CD14-positive monocyte (primary cell): ENCODE measurements around the gene CDK19. TPM values are rescaled to one million over a fixed set of nuclear protein-coding genes. Genes with fewer than 3 reads are reported as not detected.
A peak's percentile ranks its signal among the peaks of the same experiment; 100 is the strongest.

ENCODE experiments used
- DNase-seq, 3 donors: peaks; one replicate each; pipeline ENCODE4 v3.0.0-alpha.2; 2011 to 2022
- H2AFZ ChIP-seq: 2 replicates; pipeline ENCODE4 v1.6.0; 2012; ENCODE audit warnings: mild to moderate bottlenecking, low read depth, low read length, inconsistent platforms; ENCODE audit not compliant: insufficient read depth, poor library complexity, severe bottlenecking
- H3K27ac ChIP-seq, 2 donors: 1 replicate in 1 of 2; 2 replicates in 1 of 2; pipeline ENCODE4 v1.5.1; 2012 to 2013; ENCODE audit warnings: low read length in 2 of 2, control low read depth in 1 of 2, inconsistent platforms in 1 of 2, low read depth in 1 of 2, mild to moderate bottlenecking in 1 of 2
- H3K27me3 ChIP-seq, 2 donors: one replicate each; pipeline versions ENCODE4 v1.6.0 to v1.6.1; 2011 to 2013; ENCODE audit warnings: low read length in 2 of 2; ENCODE audit not compliant: control insufficient read depth in 2 of 2, insufficient read depth in 2 of 2
- H3K36me3 ChIP-seq, 2 donors: replicated peaks in 1 of 2; 1 replicate in 1 of 2; 2 replicates in 1 of 2; pipeline versions ENCODE4 v1.5.1 to v1.6.1; 2012 to 2013; ENCODE audit warnings: low read length in 2 of 2, control low read depth in 1 of 2, inconsistent platforms in 1 of 2, mild to moderate bottlenecking in 1 of 2; ENCODE audit not compliant: insufficient read depth in 2 of 2, control insufficient read depth in 1 of 2
- H3K4me1 ChIP-seq, 2 donors: 1 replicate in 1 of 2; 2 replicates in 1 of 2; pipeline versions ENCODE4 v1.5.1 to v1.6.1; 2012 to 2013; ENCODE audit warnings: low read length in 2 of 2, control low read depth in 1 of 2, inconsistent platforms in 1 of 2, mild to moderate bottlenecking in 1 of 2, moderate library complexity in 1 of 2; ENCODE audit not compliant: insufficient read depth in 2 of 2, control insufficient read depth in 1 of 2
- H3K4me2 ChIP-seq: replicated peaks from 2 replicates; pipeline ENCODE3; 2012; ENCODE audit warnings: low read length, moderate library complexity, mild to moderate bottlenecking; ENCODE audit not compliant: poor library complexity, severe bottlenecking; ENCODE audit errors: extremely low read depth
- H3K4me3 ChIP-seq, 3 experiments: fragments of 200-600 bp in 1 of 3; sonication (generic) in 1 of 3; replicated peaks in 1 of 3; 1 replicate in 2 of 3; 2 replicates in 1 of 3; pipeline ENCODE4 v1.5.1; 2011 to 2013; ENCODE audit warnings: low read length in 3 of 3, mild to moderate bottlenecking in 3 of 3, control low read depth in 2 of 3, low read depth in 2 of 3, inconsistent platforms in 1 of 3, moderate library complexity in 1 of 3
- H3K79me2 ChIP-seq: 2 replicates; pipeline ENCODE4 v1.6.0; 2012; ENCODE audit warnings: mild to moderate bottlenecking, control low read depth, inconsistent platforms, low read length, moderate library complexity; ENCODE audit not compliant: insufficient read depth
- H3K9ac ChIP-seq: 2 replicates; pipeline ENCODE4 v1.6.0; 2017; ENCODE audit warnings: low read length, mild to moderate bottlenecking; ENCODE audit not compliant: insufficient read depth, poor library complexity, severe bottlenecking
- H3K9me3 ChIP-seq, 2 donors: replicated peaks in 1 of 2; 1 replicate in 1 of 2; 2 replicates in 1 of 2; pipeline versions ENCODE4 v1.5.1 to v1.6.1; 2012 to 2013; ENCODE audit warnings: low read length in 2 of 2, control low read depth in 1 of 2; ENCODE audit not compliant: control insufficient read depth in 1 of 2, insufficient read depth in 1 of 2
- H4K20me1 ChIP-seq: 2 replicates; pipeline ENCODE4 v1.6.0; 2012; ENCODE audit warnings: mild to moderate bottlenecking, low read length, control low read depth, moderate library complexity; ENCODE audit not compliant: insufficient read depth
- H3K27ac Mint-ChIP-seq, 7 donors: one replicate each; pipeline ENCODE4 v1.8.0; 2020; ENCODE audit warnings: mild to moderate bottlenecking in 7 of 7, mixed read lengths in 7 of 7, moderate library complexity in 6 of 7, inconsistent platforms in 2 of 7
- H3K27me3 Mint-ChIP-seq, 3 donors: one replicate each; pipeline ENCODE4 v1.8.0; 2021 to 2022; ENCODE audit warnings: low read depth in 3 of 3, mild to moderate bottlenecking in 3 of 3, mixed read lengths in 3 of 3, moderate library complexity in 3 of 3, inconsistent platforms in 1 of 3
- H3K36me3 Mint-ChIP-seq, 2 donors: one replicate each; pipeline ENCODE4 v1.8.0; 2020; ENCODE audit warnings: mixed read lengths in 2 of 2, inconsistent platforms in 1 of 2, mild to moderate bottlenecking in 1 of 2
- H3K4me1 Mint-ChIP-seq: one replicate; pipeline ENCODE4 v1.8.0; 2020; ENCODE audit warnings: mild to moderate bottlenecking, mixed read lengths
- H3K4me3 Mint-ChIP-seq, 2 donors: one replicate each; pipeline ENCODE4 v1.8.0; 2020; ENCODE audit warnings: mild to moderate bottlenecking in 2 of 2, mixed read lengths in 2 of 2, moderate library complexity in 1 of 2
- H3K9me3 Mint-ChIP-seq, 7 donors: one replicate each; pipeline ENCODE4 v1.8.0; 2020 to 2022; ENCODE audit warnings: mixed read lengths in 7 of 7, mild to moderate bottlenecking in 6 of 7, moderate library complexity in 6 of 7, inconsistent platforms in 2 of 7
- CTCF ChIP-seq: fragments of 200-600 bp; IDR thresholded peaks from one replicate; pipeline ENCODE4 v1.8.0; 2022; ENCODE audit warnings: antibody characterized with exemption, mild to moderate bottlenecking
- WGBS: methylation state at CpG from one replicate; pipeline ENCODE4 v1.1.5; 2013; ENCODE audit warnings: missing lambda C conversion rate; ENCODE audit not compliant: insufficient coverage; 5-methylcytosine and 5-hydroxymethylcytosine counted together
- intact Hi-C, 2 donors: fragments of 100-400 bp; cut with micrococcal nuclease; formaldehyde crosslinking; loops; one replicate each; pipeline versions ENCODE4 v1.15.0 to v1.15.1; 2023
- polyA plus RNA-seq, 3 donors: library from polyadenylated mRNA; depleted of rRNA in 1 of 3; unstranded in 2 of 3; stranded (reverse) in 1 of 3; fragments of 300-500 nt in 2 of 3; fragments of >200 nt in 1 of 3; fragmentation: Illumina TruSeq in 2 of 3; gene quantifications; 1 replicate in 2 of 3; 2 replicates in 1 of 3; pipeline ENCODE4 v1.2.3, GENCODE V29; 2012 to 2021

CDK19 gene
- polyA plus RNA-seq, 3 donors: 2.7 to 12.0 (median 3.9) TPM

- Histone ChIP-seq H3K27me3 (no peaks in the 10 kb centered on the region), H3K36me3 (peaks cover 2 to 6% of the 10 kb centered on the region in 2 donors), H3K79me2 (peaks cover 20% of the 10 kb centered on the region), H3K4me3 (no peak overlapping the region), H4K20me1 (peaks cover 26% of the 10 kb centered on the region), H2AFZ (no peak overlapping the region), H3K4me1 (peaks cover 10 to 19% of the 10 kb centered on the region in 2 donors), H3K4me2 (no peak overlapping the region), H3K9ac (no peak overlapping the region), H3K27ac (no peak overlapping the region), H3K9me3 (no peaks in the 10 kb centered on the region)
- DNase-seq: no peak
- Mint-ChIP-seq H3K36me3 (peaks cover 16 to 18% of the 10 kb centered on the region in 2 donors), H3K27me3 (peaks cover 0 to 1% (median 0%) of the 10 kb centered on the region in 3 donors), H3K4me1 (peaks cover 32% of the 10 kb centered on the region), H3K4me3 (no peak overlapping the region), H3K27ac (peak overlapping the region in 3 of 7 donors; percentile 12 to 69 (median 32)), H3K9me3 (no peaks in the 10 kb centered on the region)
- no peak for TF ChIP-seq CTCF
- 100% methylated on average over 4 of the region's 6 CpGs for WGBS
- intact Hi-C loops: loop anchor here (10.0 kb wide), 3 partner anchors 185 to 295 kb away; partner anchors contain the start of genes AMD1 (in 1 of the 2) and RPF2 (in 1 of the 2)
These were observed 125.9 kb downstream of the CDK19 start for GRCh38 chr6:110689275-110689935.

DNA sequence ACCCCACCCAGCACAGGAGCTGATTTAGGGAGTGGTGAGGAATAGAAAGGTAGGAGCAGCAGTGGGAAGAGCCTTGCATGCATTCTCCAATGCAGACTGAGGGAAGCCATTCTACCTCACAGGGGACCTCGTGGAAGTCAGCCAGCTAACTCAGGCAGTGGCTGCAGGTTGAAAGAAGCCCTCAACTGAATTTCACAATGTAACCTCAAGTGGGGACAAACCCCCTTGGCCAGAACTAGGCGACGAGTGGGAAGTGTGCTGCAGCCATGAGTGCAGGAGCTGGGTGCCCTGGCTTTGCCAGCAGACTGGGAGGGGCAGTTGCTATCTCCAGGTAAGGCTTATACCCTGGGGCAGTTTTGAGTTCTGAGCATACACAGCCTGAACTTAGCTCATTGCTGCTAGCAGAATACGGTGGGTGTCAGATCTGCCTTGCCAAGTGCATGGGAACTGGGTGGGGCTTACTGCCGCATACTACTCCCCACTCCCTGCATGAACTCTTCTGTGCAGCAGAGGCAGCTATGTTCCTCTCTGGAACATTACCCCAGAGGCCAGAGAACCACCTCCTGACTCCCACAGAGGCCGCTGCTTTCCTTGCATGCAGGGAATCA, 126.5 kb downstream of the CDK19 start:
- no peaks in the 10 kb centered on the region for H3K9me3 ChIP-seq
- no peaks in the 10 kb centered on the region for H3K9me3 Mint-ChIP-seq
- H3K9ac ChIP-seq: no peak overlapping the region
- no peaks in the 10 kb centered on the region for H3K27me3 ChIP-seq
- no peak for DNase-seq
- no peak for TF ChIP-seq CTCF
- H4K20me1 ChIP-seq: peaks cover 26% of the 10 kb centered on the region
- H3K36me3 ChIP-seq: peaks cover 2 to 8% of the 10 kb centered on the region in 2 donors
- H3K4me3 ChIP-seq: no peak overlapping the region
- intact Hi-C loops: loop anchor here (10.0 kb wide), 3 partner anchors 186 to 296 kb away; partner anchors contain the start of genes AMD1 (in 1 of the 2) and RPF2 (in 1 of the 2)
- peaks cover 14% of the 10 kb centered on the region for H3K79me2 ChIP-seq
- H3K4me2 ChIP-seq: no peak overlapping the region
- peaks cover 32% of the 10 kb centered on the region for H3K4me1 Mint-ChIP-seq
- H3K36me3 Mint-ChIP-seq: peaks cover 13 to 19% of the 10 kb centered on the region in 2 donors
- H2AFZ ChIP-seq: no peak overlapping the region
- peaks cover 10 to 19% of the 10 kb centered on the region in 2 donors for H3K4me1 ChIP-seq
- H3K27me3 Mint-ChIP-seq: peaks cover 0 to 1% (median 0%) of the 10 kb centered on the region in 3 donors
- peak overlapping the region in 3 of 7 donors; percentile 12 to 69 (median 37) for H3K27ac Mint-ChIP-seq
- 23% methylated on average over 5 of the region's 6 CpGs for WGBS
- H3K27ac ChIP-seq: no peak overlapping the region
- no peak overlapping the region for H3K4me3 Mint-ChIP-seq
